Keratinocyte (primary cell): ENCODE results near the gene AXIN2. TPM values are rescaled to one million over a fixed set of nuclear protein-coding genes. Genes with fewer than 3 reads are reported as not detected.

ENCODE experiments used
- DNase-seq: peaks from one replicate; pipeline ENCODE4 v3.0.0-alpha.2; 2011; ENCODE audit warnings: low read depth, missing footprints, low spot score
- FAIRE-seq: peaks from 2 replicates; lab custom pipeline; 2011; peaks lifted over from hg19 to GRCh38; lab: Jason Lieb, UNC
- H2AFZ ChIP-seq: 2 replicates; pipeline ENCODE4 v1.6.0; 2012; ENCODE audit warnings: low read length, control low read depth, inconsistent platforms; ENCODE audit not compliant: control insufficient read depth
- H3K27ac ChIP-seq: 2 replicates; pipeline ENCODE4 v1.5.1; 2011; ENCODE audit warnings: low read length; ENCODE audit not compliant: control insufficient read depth, insufficient read depth
- H3K27me3 ChIP-seq: 3 replicates; pipeline ENCODE4 v1.6.0; 2011; ENCODE audit warnings: low read length; ENCODE audit not compliant: control insufficient read depth, insufficient read depth; ENCODE audit errors: extremely low read depth
- H3K36me3 ChIP-seq, 2 experiments: 2 replicates in 1 of 2; 3 replicates in 1 of 2; pipeline ENCODE4 v1.5.1; 2011; ENCODE audit warnings: low read length in 2 of 2, mild to moderate bottlenecking in 1 of 2; ENCODE audit not compliant: control insufficient read depth in 2 of 2, insufficient read depth in 2 of 2; ENCODE audit errors: extremely low read depth in 1 of 2
- H3K4me1 ChIP-seq: 3 replicates; pipeline ENCODE4 v1.5.1; 2011; ENCODE audit warnings: low read length; ENCODE audit not compliant: control insufficient read depth, insufficient read depth; ENCODE audit errors: extremely low read depth
- H3K4me2 ChIP-seq: 3 replicates; pipeline ENCODE4 v1.6.0; 2011; ENCODE audit warnings: low read depth, low read length; ENCODE audit not compliant: control insufficient read depth, insufficient read depth; ENCODE audit errors: extremely low read depth
- H3K4me3 ChIP-seq, 3 experiments: fragments of 200-600 bp in 1 of 3; sonication (generic) in 1 of 3; 2 replicates in 2 of 3; 3 replicates in 1 of 3; pipeline ENCODE4 v1.5.1; 2011 to 2016; ENCODE audit warnings: low read length in 3 of 3, mild to moderate bottlenecking in 3 of 3, control low read depth in 2 of 3, inconsistent platforms in 1 of 3, low read depth in 1 of 3, mixed read lengths in 1 of 3, mixed run types in 1 of 3, moderate library complexity in 1 of 3; ENCODE audit not compliant: control insufficient read depth in 2 of 3, insufficient read depth in 2 of 3; ENCODE audit errors: extremely low read depth in 1 of 3
- H3K79me2 ChIP-seq: 2 replicates; pipeline ENCODE4 v1.6.0; 2012; ENCODE audit warnings: low read length; ENCODE audit not compliant: control insufficient read depth, insufficient read depth
- H3K9ac ChIP-seq: 3 replicates; pipeline ENCODE4 v1.6.0; 2011; ENCODE audit warnings: low read length; ENCODE audit not compliant: control insufficient read depth, insufficient read depth; ENCODE audit errors: extremely low read depth
- H3K9me1 ChIP-seq: 3 replicates; pipeline ENCODE4 v1.6.0; 2011; ENCODE audit warnings: low read length; ENCODE audit not compliant: control insufficient read depth, insufficient read depth; ENCODE audit errors: extremely low read depth
- H3K9me3 ChIP-seq: 2 replicates; pipeline ENCODE4 v1.5.1; 2012; ENCODE audit warnings: low read depth, low read length; ENCODE audit not compliant: control insufficient read depth
- H4K20me1 ChIP-seq: 3 replicates; pipeline ENCODE4 v1.6.0; 2011; ENCODE audit warnings: low read length; ENCODE audit not compliant: control insufficient read depth, insufficient read depth; ENCODE audit errors: extremely low read depth
- CTCF ChIP-seq, 3 experiments: IDR thresholded peaks in 1 of 3; conservative IDR thresholded peaks in 1 of 3; optimal IDR thresholded peaks in 1 of 3; 2 replicates in 2 of 3; 3 replicates in 1 of 3; pipeline versions ENCODE3 to v1.5.1; 2011; ENCODE audit warnings: low read length in 3 of 3, mild to moderate bottlenecking in 3 of 3, moderate library complexity in 2 of 3, control low read depth in 1 of 3, inconsistent platforms in 1 of 3; ENCODE audit not compliant: insufficient read depth in 2 of 3; ENCODE audit errors: extremely low read depth in 1 of 3
- EZH2 ChIP-seq: IDR thresholded peaks from one replicate; pipeline ENCODE4 v1.6.1; 2012; ENCODE audit warnings: inconsistent platforms, mild to moderate bottlenecking, low read length, moderate library complexity
- dilution Hi-C: fragments of 300-500 bp; cut with MboI; formaldehyde crosslinking; loops from one replicate; pipeline ENCODE4 v1.7.0; 2020; ENCODE audit warnings: low sequenced_read_pairs; ENCODE audit not compliant: extremely low pct_ligation_motif_present
- polyA plus RNA-seq, 5 experiments: library from polyadenylated mRNA; depleted of rRNA in 3 of 5; stranded (reverse) in 3 of 5; stranded (forward) in 1 of 5; unstranded in 1 of 5; fragments of >200 nt; gene quantifications; 1 replicate in 1 of 5; 2 replicates in 3 of 5; 3 replicates in 1 of 5; pipeline versions ENCODE4 v1.2.1 to v1.2.3, GENCODE V29; 2011 to 2012; ENCODE audit warnings: missing spikeins in 2 of 5, low read depth in 1 of 5, low replicate concordance in 1 of 5

AXIN2 gene
- polyA plus RNA-seq, 1 donor (not counting 4 experiments of a cell fraction or from before 2014, with no cell fraction given): 0.14 TPM

- Histone ChIP-seq H3K4me1 (no peaks in the 10 kb centered on the region), H3K27me3 (no peaks in the 10 kb centered on the region), H3K4me2 (no peak overlapping the region), H3K27ac (no peak overlapping the region), H3K36me3 (no peaks in the 10 kb centered on the region), H3K9me1 (no peaks in the 10 kb centered on the region), H3K9me3 (no peaks in the 10 kb centered on the region), H2AFZ (no peak overlapping the region), H3K9ac (no peak overlapping the region), H3K79me2 (no peaks in the 10 kb centered on the region), H4K20me1 (no peaks in the 10 kb centered on the region), H3K4me3 (no peak overlapping the region)
- DNase-seq: no peak
- dilution Hi-C loops: no loop called here
- no peak for FAIRE-seq
- TF ChIP-seq EZH2 (no peak), CTCF (optimal IDR thresholded peaks at IDR 0.05 in 1 of 3, IDR thresholded peaks at IDR 0.05 in 1 of 3, conservative IDR thresholded peaks at IDR 0.05 in 1 of 3; ENCODE audit: extremely low read depth in 1 of 3, insufficient read depth in 2 of 3, low read length in 3 of 3) (no peak)
These were observed 11.8 kb upstream of the AXIN2 start for GRCh38 chr17:65573282-65573602.

- Histone ChIP-seq H3K4me2 (no peak overlapping the region), H3K9me3 (no peaks in the 10 kb centered on the region), H3K9ac (no peak overlapping the region), H3K4me3 (no peak overlapping the region), H3K27me3 (no peaks in the 10 kb centered on the region), H2AFZ (no peak overlapping the region), H3K36me3 (no peaks in the 10 kb centered on the region), H3K9me1 (no peaks in the 10 kb centered on the region), H4K20me1 (no peaks in the 10 kb centered on the region), H3K79me2 (no peaks in the 10 kb centered on the region), H3K27ac (no peak overlapping the region), H3K4me1 (no peaks in the 10 kb centered on the region)
- no peak for FAIRE-seq
- dilution Hi-C loops: no loop called here
- no peak for DNase-seq
- TF ChIP-seq EZH2 (no peak), CTCF (optimal IDR thresholded peaks at IDR 0.05 in 1 of 3, IDR thresholded peaks at IDR 0.05 in 1 of 3, conservative IDR thresholded peaks at IDR 0.05 in 1 of 3; ENCODE audit: extremely low read depth in 1 of 3, insufficient read depth in 2 of 3, low read length in 3 of 3) (no peak)
These were observed 11.3 kb upstream of the AXIN2 start for GRCh38 chr17:65572581-65573281.
